Esophagus muscularis mucosa (tissue), 4 donors: Measurements from ENCODE around the gene BPIFB4.

Experiments
- EP300 ChIP-seq: sonication (generic); formaldehyde crosslinking; IDR thresholded peaks from one replicate; pipeline ENCODE4 v1.6.1; 2017; ENCODE audit warnings: antibody characterized with exemption
- POLR2A ChIP-seq: fragments of 450-650 bp; IDR thresholded peaks from one replicate; pipeline ENCODE4 v1.6.1; 2017; ENCODE audit warnings: antibody characterized with exemption, moderate library complexity, mild to moderate bottlenecking, low read depth
- TF ChIP-seq, protein P1 (sequence below), 3 experiments: fragments of 200-600 bp in 2 of 3; fragments of 450-650 bp in 1 of 3; sonication (generic) in 2 of 3; IDR thresholded peaks; one replicate each; pipeline ENCODE4 v1.5.1; 2017 to 2019; ENCODE audit warnings: antibody characterized with exemption in 3 of 3, mild to moderate bottlenecking in 2 of 3, moderate library complexity in 1 of 3

DNA sequence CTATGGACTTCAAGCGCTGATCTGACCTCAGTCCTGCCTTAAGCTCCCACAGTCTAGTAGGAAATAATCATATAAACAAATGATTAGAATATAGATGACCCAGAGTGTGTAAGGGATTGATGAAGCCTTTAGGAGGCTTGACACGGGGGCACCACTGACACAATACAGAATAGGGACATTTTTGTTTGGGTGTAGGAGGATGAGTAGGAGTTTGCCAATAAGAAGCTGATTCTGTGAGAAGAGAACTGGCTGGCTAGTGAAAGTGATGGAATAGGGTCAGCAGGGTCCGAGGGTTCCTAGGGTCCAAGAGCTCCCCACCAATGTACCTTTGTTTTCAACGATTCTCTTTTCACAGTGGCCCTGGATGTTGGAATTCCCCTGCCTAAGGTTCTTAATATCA, 7.1 kb upstream of the BPIFB4 start:
- TF ChIP-seq, protein P1, sequence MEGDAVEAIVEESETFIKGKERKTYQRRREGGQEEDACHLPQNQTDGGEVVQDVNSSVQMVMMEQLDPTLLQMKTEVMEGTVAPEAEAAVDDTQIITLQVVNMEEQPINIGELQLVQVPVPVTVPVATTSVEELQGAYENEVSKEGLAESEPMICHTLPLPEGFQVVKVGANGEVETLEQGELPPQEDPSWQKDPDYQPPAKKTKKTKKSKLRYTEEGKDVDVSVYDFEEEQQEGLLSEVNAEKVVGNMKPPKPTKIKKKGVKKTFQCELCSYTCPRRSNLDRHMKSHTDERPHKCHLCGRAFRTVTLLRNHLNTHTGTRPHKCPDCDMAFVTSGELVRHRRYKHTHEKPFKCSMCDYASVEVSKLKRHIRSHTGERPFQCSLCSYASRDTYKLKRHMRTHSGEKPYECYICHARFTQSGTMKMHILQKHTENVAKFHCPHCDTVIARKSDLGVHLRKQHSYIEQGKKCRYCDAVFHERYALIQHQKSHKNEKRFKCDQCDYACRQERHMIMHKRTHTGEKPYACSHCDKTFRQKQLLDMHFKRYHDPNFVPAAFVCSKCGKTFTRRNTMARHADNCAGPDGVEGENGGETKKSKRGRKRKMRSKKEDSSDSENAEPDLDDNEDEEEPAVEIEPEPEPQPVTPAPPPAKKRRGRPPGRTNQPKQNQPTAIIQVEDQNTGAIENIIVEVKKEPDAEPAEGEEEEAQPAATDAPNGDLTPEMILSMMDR (IDR thresholded peaks at IDR 0.05): no peak
- TF ChIP-seq EP300 (no peak), POLR2A (no peak)
